ENCODE measurements around the gene MCRIP1. TPM values are rescaled to one million over a fixed set of nuclear protein-coding genes. Genes with fewer than 3 reads are reported as not detected.
A peak's percentile ranks its signal among the peaks of the same experiment; 100 is the strongest.

The MCRIP1 gene
- total RNA-seq (10 to 100 TPM; 16.6 to 42.0 TPM), polyA plus RNA-seq (10 to 100 TPM; 24.2 to 28.2 TPM)

- Histone ChIP-seq H3K27me3 (ENCODE audit: control insufficient read depth in 4 of 4, insufficient read depth in 4 of 4, low read length in 3 of 4) (no peaks in the 10 kb centered on the region), H3K9ac (ENCODE audit: low read depth in 1 of 2, low read length in 2 of 2) (peak within 1 kb of the TSS; percentile 80 to 82), H3K9me3 (ENCODE audit: control insufficient read depth in 4 of 4, low read length in 3 of 4) (no peaks in the 10 kb centered on the region), H3K36me3 (ENCODE audit: control insufficient read depth in 4 of 4, insufficient read depth in 3 of 4, low read depth in 1 of 4, low read length in 3 of 4) (no peaks in the 10 kb centered on the region), H3K4me1 (ENCODE audit: control insufficient read depth in 4 of 4, insufficient read depth in 4 of 4, low read length in 3 of 4) (peaks cover 9 to 33% (median 21%) of the 10 kb centered on the region in 4 donors), H3K4me3 (ENCODE audit: low read depth in 1 of 3, low read length in 3 of 3) (peak within 1 kb of the TSS; percentile 59 to 80 (median 71)), H3K27ac (ENCODE audit: low read depth in 1 of 2, low read length in 2 of 2) (peak within 1 kb of the TSS; percentile 91 to 94)
- under 1% methylated on average over 76 of the region's 76 CpGs for WGBS
- peak in 1 of 2 donors; percentile 16 for TF ChIP-seq RAD21 (IDR thresholded peaks at IDR 0.05)
- no peak for TF ChIP-seq JUND (IDR thresholded peaks at IDR 0.05)
- TF ChIP-seq, protein P1, sequence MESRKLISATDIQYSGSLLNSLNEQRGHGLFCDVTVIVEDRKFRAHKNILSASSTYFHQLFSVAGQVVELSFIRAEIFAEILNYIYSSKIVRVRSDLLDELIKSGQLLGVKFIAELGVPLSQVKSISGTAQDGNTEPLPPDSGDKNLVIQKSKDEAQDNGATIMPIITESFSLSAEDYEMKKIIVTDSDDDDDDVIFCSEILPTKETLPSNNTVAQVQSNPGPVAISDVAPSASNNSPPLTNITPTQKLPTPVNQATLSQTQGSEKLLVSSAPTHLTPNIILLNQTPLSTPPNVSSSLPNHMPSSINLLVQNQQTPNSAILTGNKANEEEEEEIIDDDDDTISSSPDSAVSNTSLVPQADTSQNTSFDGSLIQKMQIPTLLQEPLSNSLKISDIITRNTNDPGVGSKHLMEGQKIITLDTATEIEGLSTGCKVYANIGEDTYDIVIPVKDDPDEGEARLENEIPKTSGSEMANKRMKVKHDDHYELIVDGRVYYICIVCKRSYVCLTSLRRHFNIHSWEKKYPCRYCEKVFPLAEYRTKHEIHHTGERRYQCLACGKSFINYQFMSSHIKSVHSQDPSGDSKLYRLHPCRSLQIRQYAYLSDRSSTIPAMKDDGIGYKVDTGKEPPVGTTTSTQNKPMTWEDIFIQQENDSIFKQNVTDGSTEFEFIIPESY (IDR thresholded peaks at IDR 0.05) = no peak
- TF ChIP-seq HNF4A (conservative IDR thresholded peaks at IDR 0.05) = peak; percentile 88 to 95
- TF ChIP-seq, protein P2, sequence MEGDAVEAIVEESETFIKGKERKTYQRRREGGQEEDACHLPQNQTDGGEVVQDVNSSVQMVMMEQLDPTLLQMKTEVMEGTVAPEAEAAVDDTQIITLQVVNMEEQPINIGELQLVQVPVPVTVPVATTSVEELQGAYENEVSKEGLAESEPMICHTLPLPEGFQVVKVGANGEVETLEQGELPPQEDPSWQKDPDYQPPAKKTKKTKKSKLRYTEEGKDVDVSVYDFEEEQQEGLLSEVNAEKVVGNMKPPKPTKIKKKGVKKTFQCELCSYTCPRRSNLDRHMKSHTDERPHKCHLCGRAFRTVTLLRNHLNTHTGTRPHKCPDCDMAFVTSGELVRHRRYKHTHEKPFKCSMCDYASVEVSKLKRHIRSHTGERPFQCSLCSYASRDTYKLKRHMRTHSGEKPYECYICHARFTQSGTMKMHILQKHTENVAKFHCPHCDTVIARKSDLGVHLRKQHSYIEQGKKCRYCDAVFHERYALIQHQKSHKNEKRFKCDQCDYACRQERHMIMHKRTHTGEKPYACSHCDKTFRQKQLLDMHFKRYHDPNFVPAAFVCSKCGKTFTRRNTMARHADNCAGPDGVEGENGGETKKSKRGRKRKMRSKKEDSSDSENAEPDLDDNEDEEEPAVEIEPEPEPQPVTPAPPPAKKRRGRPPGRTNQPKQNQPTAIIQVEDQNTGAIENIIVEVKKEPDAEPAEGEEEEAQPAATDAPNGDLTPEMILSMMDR (IDR thresholded peaks at IDR 0.05; ENCODE audit: low read depth, low read length, missing input control) = no peak
- TF ChIP-seq MAX (IDR thresholded peaks at IDR 0.05) = no peak
- no peak for TF ChIP-seq FOXA2 (IDR thresholded peaks at IDR 0.05)
- no peak for TF ChIP-seq FOXA1 (IDR thresholded peaks at IDR 0.05)
- peak; percentile 79 to 87 for TF ChIP-seq RXRA (IDR thresholded peaks at IDR 0.05)
- TF ChIP-seq REST (IDR thresholded peaks at IDR 0.05) = no peak
- peak; percentile 84 for TF ChIP-seq HNF4G (IDR thresholded peaks at IDR 0.05)
- no peak for TF ChIP-seq TAF1 (conservative IDR thresholded peaks at IDR 0.05)
- TF ChIP-seq YY1 (IDR thresholded peaks at IDR 0.05) = peak; percentile 63
- TF ChIP-seq, protein P3, sequence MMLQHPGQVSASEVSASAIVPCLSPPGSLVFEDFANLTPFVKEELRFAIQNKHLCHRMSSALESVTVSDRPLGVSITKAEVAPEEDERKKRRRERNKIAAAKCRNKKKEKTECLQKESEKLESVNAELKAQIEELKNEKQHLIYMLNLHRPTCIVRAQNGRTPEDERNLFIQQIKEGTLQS (IDR thresholded peaks at IDR 0.05) = no peak
- peak; percentile 55 to 77 for TF ChIP-seq EGR1 (IDR thresholded peaks at IDR 0.05; ENCODE audit: low read depth in 2 of 2)
- TF ChIP-seq GABPA (IDR thresholded peaks at IDR 0.05 in 1 of 2, conservative IDR thresholded peaks at IDR 0.05 in 1 of 2) = peak in 1 of 2 donors; percentile 79
- no peak for TF ChIP-seq NR2F2 (IDR thresholded peaks at IDR 0.05)
- peak; percentile 81 for TF ChIP-seq SP1 (IDR thresholded peaks at IDR 0.05)
- DNase-seq (ENCODE audit: low spot score) = peak; percentile 94
These were observed at the start of gene MCRIP1 for GRCh38 chr17:81833160-81833920. MCRIP1 (minus strand) TSS chr17:81833291; CDS start chr17:81824506, 8,785 bp downstream.

All from liver (tissue), 9 donors.